Measurements from ENCODE around the gene RBM14. TPM values are rescaled to one million over a fixed set of nuclear protein-coding genes. Genes with fewer than 3 reads are reported as not detected.

The RBM14 gene
- total and polyA plus RNA-seq, 2 donors (not counting 1 experiment from before 2014, with no cell fraction given) = 13.2 to 27.6 TPM

- H3K4me2 ChIP-seq (ENCODE audit: extremely low read depth, insufficient read depth, low read length) = no peak overlapping the region
- H3K9me3 ChIP-seq (ENCODE audit: control insufficient read depth, insufficient read depth, low read depth, low read length) = no peaks in the 10 kb centered on the region
- H3K4me1 ChIP-seq (ENCODE audit: control insufficient read depth, extremely low read depth, insufficient read depth, low read length) = no peaks in the 10 kb centered on the region
- H4K20me1 ChIP-seq (ENCODE audit: control insufficient read depth, extremely low read depth, insufficient read depth, low read length) = no peaks in the 10 kb centered on the region
- no peak overlapping the region for H3K27ac ChIP-seq (ENCODE audit: insufficient read depth, low read length)
- no peak overlapping the region for H3K9ac ChIP-seq (ENCODE audit: insufficient read depth, low read length)
- peaks cover 5% of the 10 kb centered on the region for H3K79me2 ChIP-seq (ENCODE audit: control insufficient read depth, insufficient read depth, low read length)
- TF ChIP-seq EZH2 (IDR thresholded peaks at IDR 0.05; ENCODE audit: low read length, missing control alignments) (no peak), CTCF (conservative IDR thresholded peaks at IDR 0.05 in 1 of 2, IDR thresholded peaks at IDR 0.05 in 1 of 2; ENCODE audit: low read depth in 1 of 2, low read length in 2 of 2) (no peak)
- no peaks in the 10 kb centered on the region for H3K27me3 ChIP-seq (ENCODE audit: control insufficient read depth, insufficient read depth, low read length)
- H3K4me3 ChIP-seq (replicated peaks in 1 of 4; ENCODE audit: control extremely low read depth in 1 of 4, insufficient read depth in 1 of 4, low read depth in 3 of 4, low read length in 4 of 4) = no peak overlapping the region
- H3K36me3 ChIP-seq (ENCODE audit: control insufficient read depth, insufficient read depth, low read length) = peaks cover 6% of the 10 kb centered on the region
- no peak overlapping the region for H2AFZ ChIP-seq (ENCODE audit: low read length)
- DNase-seq (ENCODE audit: low read depth in 2 of 2) = no peak
Observed at GRCh38 chr11:66659763-66660162, 43.3 kb downstream of the RBM14 start.

- H3K79me2 ChIP-seq (ENCODE audit: control insufficient read depth, insufficient read depth, low read length) = peaks cover 8% of the 10 kb centered on the region
Observed at GRCh38 chr11:66663741-66664296, 47.4 kb downstream of the RBM14 start.

GRCh38 chr11:66665369-66665768 lies 48.9 kb downstream of the RBM14 start:
- Histone ChIP-seq H3K9me3 (ENCODE audit: control insufficient read depth, insufficient read depth, low read depth, low read length) (no peaks in the 10 kb centered on the region), H3K4me2 (ENCODE audit: extremely low read depth, insufficient read depth, low read length) (no peak overlapping the region), H3K79me2 (ENCODE audit: control insufficient read depth, insufficient read depth, low read length) (peaks cover 12% of the 10 kb centered on the region), H3K4me3 (replicated peaks in 1 of 4; ENCODE audit: control extremely low read depth in 1 of 4, insufficient read depth in 1 of 4, low read depth in 3 of 4, low read length in 4 of 4) (no peak overlapping the region), H2AFZ (ENCODE audit: low read length) (no peak overlapping the region), H3K36me3 (ENCODE audit: control insufficient read depth, insufficient read depth, low read length) (peaks cover 19% of the 10 kb centered on the region), H3K27me3 (ENCODE audit: control insufficient read depth, insufficient read depth, low read length) (no peaks in the 10 kb centered on the region), H4K20me1 (ENCODE audit: control insufficient read depth, extremely low read depth, insufficient read depth, low read length) (no peaks in the 10 kb centered on the region), H3K9ac (ENCODE audit: insufficient read depth, low read length) (no peak overlapping the region), H3K4me1 (ENCODE audit: control insufficient read depth, extremely low read depth, insufficient read depth, low read length) (no peaks in the 10 kb centered on the region), H3K27ac (ENCODE audit: insufficient read depth, low read length) (no peak overlapping the region)
- TF ChIP-seq EZH2 (IDR thresholded peaks at IDR 0.05; ENCODE audit: low read length, missing control alignments) (no peak), CTCF (conservative IDR thresholded peaks at IDR 0.05 in 1 of 2, IDR thresholded peaks at IDR 0.05 in 1 of 2; ENCODE audit: low read depth in 1 of 2, low read length in 2 of 2) (no peak)
- DNase-seq (ENCODE audit: low read depth in 2 of 2) = no peak

More at GRCh38 chr11:66663741-66664296, 47.4 kb downstream of the RBM14 start:
- Histone ChIP-seq H4K20me1 (ENCODE audit: control insufficient read depth, extremely low read depth, insufficient read depth, low read length) (no peaks in the 10 kb centered on the region), H2AFZ (ENCODE audit: low read length) (no peak overlapping the region), H3K4me3 (replicated peaks in 1 of 4; ENCODE audit: control extremely low read depth in 1 of 4, insufficient read depth in 1 of 4, low read depth in 3 of 4, low read length in 4 of 4) (no peak overlapping the region), H3K9me3 (ENCODE audit: control insufficient read depth, insufficient read depth, low read depth, low read length) (no peaks in the 10 kb centered on the region), H3K9ac (ENCODE audit: insufficient read depth, low read length) (no peak overlapping the region), H3K4me2 (ENCODE audit: extremely low read depth, insufficient read depth, low read length) (no peak overlapping the region), H3K27me3 (ENCODE audit: control insufficient read depth, insufficient read depth, low read length) (no peaks in the 10 kb centered on the region), H3K27ac (ENCODE audit: insufficient read depth, low read length) (no peak overlapping the region), H3K4me1 (ENCODE audit: control insufficient read depth, extremely low read depth, insufficient read depth, low read length) (no peaks in the 10 kb centered on the region), H3K36me3 (ENCODE audit: control insufficient read depth, insufficient read depth, low read length) (peaks cover 15% of the 10 kb centered on the region)
- TF ChIP-seq CTCF (conservative IDR thresholded peaks at IDR 0.05 in 1 of 2, IDR thresholded peaks at IDR 0.05 in 1 of 2; ENCODE audit: low read depth in 1 of 2, low read length in 2 of 2) = no peak
- no peak for TF ChIP-seq EZH2 (IDR thresholded peaks at IDR 0.05; ENCODE audit: low read length, missing control alignments)
- no peak for DNase-seq (ENCODE audit: low read depth in 2 of 2)

Measured in fibroblast of lung (primary cell).